CD4-positive, alpha-beta T cell treated with Interferon alpha-2 for 1 hour (primary cell): Measurements from ENCODE around the gene PSG7.
"Not testable (repeated sequence)": the region's sequence is repeated elsewhere in the genome, so short reads cannot be mapped to it uniquely, and the experiment has no call there.

Experiments used
- DNase-seq, 2 donors: peaks; one replicate each; pipeline ENCODE4 v3.0.0-alpha.2; 2020 to 2022

Gene PSG7

GRCh38 chr19:42913516-42913915 is 23.5 kb downstream of the PSG7 start:
- DNase-seq: not testable (repeated sequence)

DNA sequence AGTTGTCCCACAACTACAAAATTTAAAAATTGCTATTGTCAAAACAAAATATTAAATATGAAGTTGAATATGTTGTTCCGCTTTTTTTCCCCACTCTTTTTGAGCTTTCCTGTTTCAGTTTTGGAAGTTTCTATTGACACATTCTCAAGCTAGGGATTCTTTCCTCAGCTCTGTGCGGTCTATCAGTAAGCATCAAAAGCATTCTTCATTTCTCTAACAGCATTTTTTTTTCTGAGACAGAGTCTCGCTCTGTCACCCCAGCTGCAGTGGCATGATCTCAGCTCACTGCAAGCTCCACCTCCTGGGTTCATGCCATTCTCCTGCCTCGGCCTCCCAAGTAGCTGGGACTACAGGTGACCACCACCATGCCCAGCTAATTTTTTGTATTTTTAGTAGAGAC is 24.1 kb downstream of the PSG7 start:
- not testable (repeated sequence) for DNase-seq

DNA sequence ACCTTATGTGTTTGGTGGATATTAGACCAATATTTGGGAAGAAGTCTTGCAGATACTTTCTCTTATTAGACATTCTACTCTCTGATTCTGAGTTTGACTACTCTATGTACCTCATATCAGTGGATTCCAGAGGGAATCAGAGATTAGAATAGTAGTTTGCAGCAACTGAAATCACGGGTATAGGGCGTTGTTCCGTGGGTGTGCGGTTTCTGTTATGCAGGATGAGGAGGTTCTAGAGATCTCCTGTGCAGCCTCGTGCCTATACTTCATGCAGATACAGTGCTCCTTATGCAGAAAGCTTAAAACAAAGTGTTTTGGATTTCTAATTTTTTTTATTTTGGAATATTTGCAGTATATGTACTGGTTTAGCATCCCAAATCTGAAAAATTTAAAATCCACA is 25.3 kb downstream of the PSG7 start:
- not testable (repeated sequence) for DNase-seq

DNA sequence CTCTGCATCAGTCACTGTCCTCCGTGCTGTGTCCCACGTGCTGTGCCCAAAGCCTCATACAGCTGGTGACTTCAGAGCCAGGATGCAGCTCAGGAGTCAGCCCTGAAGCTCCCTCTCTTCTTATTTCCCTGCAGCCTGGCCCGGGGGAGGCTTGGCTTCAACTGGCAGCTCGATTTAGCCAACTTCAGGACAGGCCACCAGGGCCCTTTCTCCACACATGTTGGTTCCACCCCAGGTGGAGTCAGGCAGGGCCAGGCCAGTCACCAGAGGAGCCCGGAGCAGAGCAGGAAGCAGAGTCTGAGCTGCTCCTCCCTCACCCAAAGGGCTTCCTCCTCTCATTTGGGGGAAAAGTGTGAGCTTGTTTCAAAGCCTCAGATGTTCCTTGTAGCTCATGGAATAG is 30.8 kb downstream of the PSG7 start:
- DNase-seq: not testable (repeated sequence)

GRCh38 chr19:42900561-42900960 is 36.4 kb downstream of the PSG7 start:
- not testable (repeated sequence) for DNase-seq

DNA sequence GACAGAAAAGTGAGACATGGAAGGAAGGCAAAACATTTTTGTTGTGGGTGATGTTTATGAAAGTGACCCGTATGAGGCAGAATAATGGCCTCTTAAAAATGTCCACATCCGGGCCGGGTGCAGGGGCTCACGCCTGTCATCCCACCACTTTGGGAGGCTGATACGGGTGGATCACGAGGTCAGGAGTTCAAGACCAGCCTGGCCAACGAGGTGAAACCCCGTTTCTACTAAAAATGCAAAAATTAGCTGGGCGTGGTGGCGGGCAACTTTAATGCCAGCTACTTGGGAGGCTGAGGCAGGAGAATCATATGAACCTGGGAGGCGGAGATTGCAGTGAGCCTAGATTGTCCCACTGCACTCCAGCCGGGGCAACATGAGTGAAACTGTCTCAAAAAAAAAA is 37.3 kb downstream of the PSG7 start:
- not testable (repeated sequence) for DNase-seq

GRCh38 chr19:42899110-42899509 is 37.9 kb downstream of the PSG7 start:
- DNase-seq: not testable (repeated sequence)

DNA sequence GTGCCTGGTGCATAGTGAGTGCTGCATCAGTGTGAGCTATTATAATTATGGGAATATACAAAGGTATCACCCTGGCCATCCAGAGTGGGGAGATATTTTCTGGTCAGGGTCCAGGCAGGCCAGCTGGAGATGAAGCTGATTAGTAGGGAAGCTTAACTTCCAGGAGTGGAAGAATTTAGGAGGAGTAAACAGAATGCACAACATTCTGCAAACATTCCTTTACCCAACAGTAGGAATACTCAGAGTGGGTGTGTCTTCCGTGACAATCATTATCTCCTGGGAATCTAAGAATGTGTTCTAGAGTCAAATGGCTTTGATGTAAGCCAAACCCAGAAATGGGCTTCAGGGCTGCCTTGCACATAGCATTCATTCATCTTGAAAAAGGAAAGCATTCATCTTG is 38.4 kb downstream of the PSG7 start:
- not testable (repeated sequence) for DNase-seq

GRCh38 chr19:42897729-42898128 is 39.3 kb downstream of the PSG7 start:
- not testable (repeated sequence) for DNase-seq

GRCh38 chr19:42890446-42890845 is 46.6 kb downstream of the PSG7 start:
- DNase-seq: not testable (repeated sequence)

- DNase-seq: not testable (repeated sequence)
Observed at GRCh38 chr19:42887876-42888445, 49.0 kb downstream of the PSG7 start.

GRCh38 chr19:42882730-42883129 is 54.3 kb downstream of the PSG7 start:
- DNase-seq: not testable (repeated sequence)

DNA sequence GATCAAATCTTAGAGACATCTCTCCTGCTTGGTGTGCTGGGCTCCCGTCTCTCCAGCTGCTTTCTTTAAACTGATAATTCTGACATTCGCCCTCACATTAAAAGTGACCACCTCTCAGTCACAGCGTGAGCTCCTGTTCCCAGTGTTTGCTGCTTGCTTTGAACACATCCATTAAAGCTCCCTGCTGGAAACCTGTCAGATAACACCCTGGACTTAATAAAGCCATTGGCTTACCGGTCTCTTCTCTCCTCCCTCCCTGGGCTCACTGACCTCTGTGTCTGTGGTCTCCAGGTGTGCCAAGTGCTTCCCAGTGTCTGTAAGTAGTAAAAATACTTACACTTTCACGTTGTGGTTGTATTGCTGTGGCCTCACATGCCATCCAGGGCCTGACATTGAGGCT is 55.0 kb downstream of the PSG7 start:
- not testable (repeated sequence) for DNase-seq

- not testable (repeated sequence) for DNase-seq
Observed at GRCh38 chr19:42881279-42881678, 55.7 kb downstream of the PSG7 start.

DNA sequence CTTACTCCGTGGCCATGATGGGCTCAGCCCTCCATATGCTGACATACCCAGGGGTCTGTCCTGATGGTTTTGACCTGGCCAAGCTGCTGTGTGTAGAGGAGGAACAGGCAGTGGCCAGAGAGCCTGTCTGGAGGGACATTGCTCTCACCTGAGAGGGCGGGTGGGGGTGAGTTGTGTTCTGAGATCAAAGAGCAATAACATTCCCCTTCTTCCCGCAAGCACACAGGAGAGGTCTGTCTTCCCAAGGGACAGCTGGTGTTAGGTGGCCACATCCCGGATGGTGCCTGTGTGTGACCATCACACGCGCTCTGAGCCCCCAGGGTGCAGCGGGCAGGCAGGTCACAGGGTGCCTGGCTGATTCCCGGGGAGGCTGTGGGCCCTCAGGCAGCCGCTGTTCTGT is 56.4 kb downstream of the PSG7 start:
- DNase-seq: not testable (repeated sequence)

DNA sequence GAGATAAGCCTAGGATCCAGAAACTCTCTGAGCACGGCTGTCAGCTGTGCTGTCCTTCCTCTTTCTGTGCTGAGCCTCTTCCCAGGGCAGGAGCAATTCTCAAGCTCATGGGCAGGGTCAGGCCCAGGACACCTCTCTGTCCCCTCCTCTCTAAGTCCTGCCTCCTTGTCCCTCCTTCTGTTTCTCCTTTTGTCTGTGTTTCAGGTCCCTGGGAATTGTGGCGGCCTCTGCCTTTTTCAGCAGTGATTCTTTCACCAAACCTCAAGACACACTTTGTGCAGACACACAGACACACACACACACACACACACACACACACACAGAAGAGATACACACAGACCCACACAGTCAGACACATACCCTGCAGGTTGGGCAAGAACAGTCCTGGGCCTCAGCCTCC is 57.4 kb downstream of the PSG7 start, which contains the start of gene PSG1:
TSS of gene PSG1 (minus strand) at position 101 of the 400 bp plus-strand sequence. CDS start 132 bp downstream, outside the sequence.
- DNase-seq: no peak

- DNase-seq: not testable (repeated sequence)
Observed at GRCh38 chr19:42876596-42876995, 60.4 kb downstream of the PSG7 start.

DNA sequence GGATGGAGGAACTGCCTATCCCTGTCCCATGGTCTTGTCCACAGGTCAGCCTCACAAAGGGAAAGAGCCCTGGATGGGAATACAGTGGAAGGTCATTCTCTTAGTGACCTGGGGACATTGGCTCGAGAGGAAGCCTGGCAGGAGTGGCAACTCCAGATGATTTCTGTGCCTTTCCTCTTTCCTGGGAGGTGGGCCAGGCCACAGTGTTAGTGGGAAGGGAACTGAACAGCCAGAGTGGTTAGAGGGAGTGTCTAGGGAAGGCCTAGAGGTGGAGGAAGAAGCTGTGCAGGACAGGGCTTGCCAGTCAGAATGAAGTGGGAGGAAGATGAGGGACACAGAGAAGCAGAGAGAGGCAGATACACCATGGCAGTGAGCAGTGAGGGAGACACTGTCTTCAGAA is 61.1 kb downstream of the PSG7 start:
- not testable (repeated sequence) for DNase-seq

GRCh38 chr19:42874901-42875813 is 61.9 kb downstream of the PSG7 start:
- DNase-seq: not testable (repeated sequence)

GRCh38 chr19:42874136-42874535 is 62.9 kb downstream of the PSG7 start:
- not testable (repeated sequence) for DNase-seq
